Panc1 (cell line): ENCODE results near the gene ACP4. TPM values are rescaled to one million over a fixed set of nuclear protein-coding genes. Genes with fewer than 3 reads are reported as not detected.

Source experiments
- ATAC-seq: fragments of 200-7000 bp; cut with Tn5 transposase; 2 replicates; pipeline ENCODE4 v1.9.1; 2020; ENCODE audit warnings: mild to moderate bottlenecking, moderate library complexity
- BruUV-seq: library from RNA; stranded (reverse); fragments of 400-500 nt; replicated peaks from 2 replicates; lab custom pipeline; 2021; lab: Mats Ljungman, UMichigan
- CTCF ChIA-PET: fragments of 300-600 bp; sonication (Branson Sonifier 250); formaldehyde crosslinking; loops from one replicate; lab custom pipeline; 2022; ENCODE audit warnings: antibody characterized with exemption; lab: Charles Lee
- POLR2A ChIA-PET: fragments of 300-600 bp; sonication (Branson Sonifier 250); formaldehyde crosslinking; loops from one replicate; lab custom pipeline; 2022; ENCODE audit warnings: antibody characterized with exemption; lab: Charles Lee
- DNase-seq: peaks from one replicate; pipeline ENCODE4 v3.0.0-alpha.2; 2010; ENCODE audit warnings: low read depth, low spot score
- H3K27ac ChIP-seq: 2 replicates; pipeline ENCODE4 v1.5.1; 2011; ENCODE audit warnings: mild to moderate bottlenecking, low read length, inconsistent platforms
- H3K27me3 ChIP-seq: fragments of 200-500 bp; sonication (Bioruptor generic); 2 replicates; pipeline ENCODE4 v1.6.0; 2014; ENCODE audit warnings: low read length, inconsistent platforms; ENCODE audit not compliant: control insufficient read depth, insufficient read depth
- H3K36me3 ChIP-seq: fragments of 200-500 bp; sonication (Bioruptor generic); 2 replicates; pipeline ENCODE4 v1.5.1; 2014; ENCODE audit warnings: inconsistent platforms, mild to moderate bottlenecking, low read length, moderate library complexity; ENCODE audit not compliant: control insufficient read depth, insufficient read depth
- H3K4me1 ChIP-seq: 2 replicates; pipeline ENCODE4 v1.5.1; 2011; ENCODE audit warnings: inconsistent platforms, mild to moderate bottlenecking, low read length, moderate library complexity; ENCODE audit not compliant: control insufficient read depth, insufficient read depth
- H3K4me3 ChIP-seq, 2 experiments: 2 replicates each; pipeline ENCODE4 v1.5.1; 2011 to 2012; ENCODE audit warnings: low read depth in 2 of 2, low read length in 2 of 2, mild to moderate bottlenecking in 2 of 2, inconsistent platforms in 1 of 2, moderate library complexity in 1 of 2
- H3K9me3 ChIP-seq: fragments of 200-500 bp; sonication (Bioruptor generic); 2 replicates; pipeline ENCODE4 v1.5.1; 2014; ENCODE audit warnings: low read depth, mild to moderate bottlenecking, inconsistent platforms, low read length, moderate library complexity; ENCODE audit not compliant: control insufficient read depth, insufficient read depth
- POLR2AphosphoS5 ChIP-seq: IDR thresholded peaks from 2 replicates; pipeline ENCODE4 v1.6.1; 2012; ENCODE audit warnings: mild to moderate bottlenecking, low read depth, low read length, moderate library complexity
- SIN3A ChIP-seq: IDR thresholded peaks from 2 replicates; pipeline ENCODE4 v1.6.1; 2012; ENCODE audit warnings: low read depth, mild to moderate bottlenecking, low read length, moderate library complexity, borderline replicate concordance; ENCODE audit not compliant: insufficient read depth
- TCF7L2 ChIP-seq: IDR thresholded peaks from 2 replicates; pipeline ENCODE4 v1.6.1; 2011; ENCODE audit warnings: mild to moderate bottlenecking, low read depth, low read length, inconsistent platforms
- in situ Hi-C: cut with HindIII; loops from 2 replicates; pipeline ENCODE4 v1.10.0; 2016; ENCODE audit warnings: low sequenced_read_pairs, low pct_unique_long_range_greater_than_20kb
- intact Hi-C: fragments of 100-400 bp; cut with micrococcal nuclease; formaldehyde crosslinking; loops from one replicate; pipeline ENCODE4 v1.10.0; 2022; ENCODE audit not compliant: unreplicated experiment
- total RNA-seq: library from RNA; stranded (reverse); gene quantifications from one replicate; pipeline ENCODE4 v1.2.1, GENCODE V29; 2021; ENCODE audit not compliant: unreplicated experiment
- TF ChIP-seq, protein P1 (sequence below): fragments of 450-650 bp; IDR thresholded peaks from 2 replicates; pipeline ENCODE4 v1.5.1; 2017; ENCODE audit warnings: mild to moderate bottlenecking
- TF ChIP-seq, protein P2 (sequence below), 2 experiments: IDR thresholded peaks; 2 replicates each; pipeline ENCODE4 v1.6.1; 2011 to 2012; ENCODE audit warnings: low read depth in 2 of 2, control low read depth in 1 of 2, low read length in 1 of 2, mild to moderate bottlenecking in 1 of 2, moderate library complexity in 1 of 2; ENCODE audit not compliant: insufficient read depth in 1 of 2

Gene ACP4
- total RNA-seq, 1 experiment from 2014 or later: not detected

DNA sequence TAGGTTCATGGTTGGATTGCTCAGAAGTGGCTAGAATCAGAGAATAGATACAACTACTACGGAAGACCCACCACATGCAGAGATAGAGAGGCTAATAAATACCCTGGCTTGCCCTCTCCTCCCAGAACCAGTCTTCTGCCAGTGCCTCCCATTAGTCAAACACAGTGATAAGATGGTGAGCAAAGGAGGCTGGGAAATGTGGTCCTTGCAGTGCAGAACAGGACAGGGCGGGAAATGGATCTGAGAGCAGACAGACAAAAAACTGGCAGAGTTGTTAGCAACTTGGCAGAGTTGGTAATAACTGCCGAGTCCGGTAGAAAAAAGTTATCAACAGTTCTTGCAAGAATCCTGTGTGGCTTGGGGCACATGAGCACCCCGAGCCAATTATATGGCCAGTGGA is 24.7 kb downstream of the ACP4 start:
- ATAC-seq (no peak), DNase-seq (no peak)
- Histone ChIP-seq H3K27ac (no peak overlapping the region), H3K9me3 (no peaks in the 10 kb centered on the region), H3K36me3 (no peaks in the 10 kb centered on the region), H3K4me1 (no peaks in the 10 kb centered on the region), H3K4me3 (no peak overlapping the region), H3K27me3 (no peaks in the 10 kb centered on the region; the same call in 1 of the 2 replicates)
- CTCF ChIA-PET: interaction anchor here (0.6 kb wide), 1 partner anchor 155 kb away, joined by 3 read pairs; the partner anchor contains the start of gene KLK6
- TF ChIP-seq POLR2AphosphoS5 (no peak), SIN3A (no peak), TCF7L2 (no peak)
- TF ChIP-seq, protein P1, sequence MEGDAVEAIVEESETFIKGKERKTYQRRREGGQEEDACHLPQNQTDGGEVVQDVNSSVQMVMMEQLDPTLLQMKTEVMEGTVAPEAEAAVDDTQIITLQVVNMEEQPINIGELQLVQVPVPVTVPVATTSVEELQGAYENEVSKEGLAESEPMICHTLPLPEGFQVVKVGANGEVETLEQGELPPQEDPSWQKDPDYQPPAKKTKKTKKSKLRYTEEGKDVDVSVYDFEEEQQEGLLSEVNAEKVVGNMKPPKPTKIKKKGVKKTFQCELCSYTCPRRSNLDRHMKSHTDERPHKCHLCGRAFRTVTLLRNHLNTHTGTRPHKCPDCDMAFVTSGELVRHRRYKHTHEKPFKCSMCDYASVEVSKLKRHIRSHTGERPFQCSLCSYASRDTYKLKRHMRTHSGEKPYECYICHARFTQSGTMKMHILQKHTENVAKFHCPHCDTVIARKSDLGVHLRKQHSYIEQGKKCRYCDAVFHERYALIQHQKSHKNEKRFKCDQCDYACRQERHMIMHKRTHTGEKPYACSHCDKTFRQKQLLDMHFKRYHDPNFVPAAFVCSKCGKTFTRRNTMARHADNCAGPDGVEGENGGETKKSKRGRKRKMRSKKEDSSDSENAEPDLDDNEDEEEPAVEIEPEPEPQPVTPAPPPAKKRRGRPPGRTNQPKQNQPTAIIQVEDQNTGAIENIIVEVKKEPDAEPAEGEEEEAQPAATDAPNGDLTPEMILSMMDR: no peak
- TF ChIP-seq, protein P2, sequence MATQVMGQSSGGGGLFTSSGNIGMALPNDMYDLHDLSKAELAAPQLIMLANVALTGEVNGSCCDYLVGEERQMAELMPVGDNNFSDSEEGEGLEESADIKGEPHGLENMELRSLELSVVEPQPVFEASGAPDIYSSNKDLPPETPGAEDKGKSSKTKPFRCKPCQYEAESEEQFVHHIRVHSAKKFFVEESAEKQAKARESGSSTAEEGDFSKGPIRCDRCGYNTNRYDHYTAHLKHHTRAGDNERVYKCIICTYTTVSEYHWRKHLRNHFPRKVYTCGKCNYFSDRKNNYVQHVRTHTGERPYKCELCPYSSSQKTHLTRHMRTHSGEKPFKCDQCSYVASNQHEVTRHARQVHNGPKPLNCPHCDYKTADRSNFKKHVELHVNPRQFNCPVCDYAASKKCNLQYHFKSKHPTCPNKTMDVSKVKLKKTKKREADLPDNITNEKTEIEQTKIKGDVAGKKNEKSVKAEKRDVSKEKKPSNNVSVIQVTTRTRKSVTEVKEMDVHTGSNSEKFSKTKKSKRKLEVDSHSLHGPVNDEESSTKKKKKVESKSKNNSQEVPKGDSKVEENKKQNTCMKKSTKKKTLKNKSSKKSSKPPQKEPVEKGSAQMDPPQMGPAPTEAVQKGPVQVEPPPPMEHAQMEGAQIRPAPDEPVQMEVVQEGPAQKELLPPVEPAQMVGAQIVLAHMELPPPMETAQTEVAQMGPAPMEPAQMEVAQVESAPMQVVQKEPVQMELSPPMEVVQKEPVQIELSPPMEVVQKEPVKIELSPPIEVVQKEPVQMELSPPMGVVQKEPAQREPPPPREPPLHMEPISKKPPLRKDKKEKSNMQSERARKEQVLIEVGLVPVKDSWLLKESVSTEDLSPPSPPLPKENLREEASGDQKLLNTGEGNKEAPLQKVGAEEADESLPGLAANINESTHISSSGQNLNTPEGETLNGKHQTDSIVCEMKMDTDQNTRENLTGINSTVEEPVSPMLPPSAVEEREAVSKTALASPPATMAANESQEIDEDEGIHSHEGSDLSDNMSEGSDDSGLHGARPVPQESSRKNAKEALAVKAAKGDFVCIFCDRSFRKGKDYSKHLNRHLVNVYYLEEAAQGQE (IDR thresholded peaks at IDR 0.05; ENCODE audit: insufficient read depth in 1 of 2, low read depth in 2 of 2, low read length in 1 of 2): no peak
- intact Hi-C loops: no loop called here
- no TSS peak for BruUV-seq
- in situ Hi-C loops: no loop called here
- POLR2A ChIA-PET: no interaction called here

GRCh38 chr19:50815439-50815838 is 25.2 kb downstream of the ACP4 start:
- H3K9me3 ChIP-seq: no peaks in the 10 kb centered on the region
- DNase-seq: no peak
- ChIA-PET POLR2A (no interaction called here), CTCF (interaction anchor here (0.6 kb wide), 1 partner anchor 154 kb away, joined by 3 read pairs; the partner anchor contains the start of gene KLK6)
- BruUV-seq: no TSS peak
- no peak for TF ChIP-seq POLR2AphosphoS5
- TF ChIP-seq SIN3A: no peak
- TF ChIP-seq TCF7L2: no peak
- TF ChIP-seq, protein P1: no peak
- TF ChIP-seq, protein P2 (IDR thresholded peaks at IDR 0.05; ENCODE audit: insufficient read depth in 1 of 2, low read depth in 2 of 2, low read length in 1 of 2): no peak
- intact Hi-C loops: no loop called here
- no peaks in the 10 kb centered on the region for H3K36me3 ChIP-seq
- H3K4me1 ChIP-seq: no peaks in the 10 kb centered on the region
- H3K4me3 ChIP-seq: no peak overlapping the region
- H3K27ac ChIP-seq: no peak overlapping the region
- ATAC-seq: no peak
- no peaks in the 10 kb centered on the region; the same call in 1 of the 2 replicates for H3K27me3 ChIP-seq
- in situ Hi-C loops: no loop called here
